ENCODE data around the gene CCDC201.

Gene CCDC201

GRCh38 chr7:45892407-45893035 lies 19.6 kb upstream of the CCDC201 start:
- no peak for DNase-seq

DNA sequence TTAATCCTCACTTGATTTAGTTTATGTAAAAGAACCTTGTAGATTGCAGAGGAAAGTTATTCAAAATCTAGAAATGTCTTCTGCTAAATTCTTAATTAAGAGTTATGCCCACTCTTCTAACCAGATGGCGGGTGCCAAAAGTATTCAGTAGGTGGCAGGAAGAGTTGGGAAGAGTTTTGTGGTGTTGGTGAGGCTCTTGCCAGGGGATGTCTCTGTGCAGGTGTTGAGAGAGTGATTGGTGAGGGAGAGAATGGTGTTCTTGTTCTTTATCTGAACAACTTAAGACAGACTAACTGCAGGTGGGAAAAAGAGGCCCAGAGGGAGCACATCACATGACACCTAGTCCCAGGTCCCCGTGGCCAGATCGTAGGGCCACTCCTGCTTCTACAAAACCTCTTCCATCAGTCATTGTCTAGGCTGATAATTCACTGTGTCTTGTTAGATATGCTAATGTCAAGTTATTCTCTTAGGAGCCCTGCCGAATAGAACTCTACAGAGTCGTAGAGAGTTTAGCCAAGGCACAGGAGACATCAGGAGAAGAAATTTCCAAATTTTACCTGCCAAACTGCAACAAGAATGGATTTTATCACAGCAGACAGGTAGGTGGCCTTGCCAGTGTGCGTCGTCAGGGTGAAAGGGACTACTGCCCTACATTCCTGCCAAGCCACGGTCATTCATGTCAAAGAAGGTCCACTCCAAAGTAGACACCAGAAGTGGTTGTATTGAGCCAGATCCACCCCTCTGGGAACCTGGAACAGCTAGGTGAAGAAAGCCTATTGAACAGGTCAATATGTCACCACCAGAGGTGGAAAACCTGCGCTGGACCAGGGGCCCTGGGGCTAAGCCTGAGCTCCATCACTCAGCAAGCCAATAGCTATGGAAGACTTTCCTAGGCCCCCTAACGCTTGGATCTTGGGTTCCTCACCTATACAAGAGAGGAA lies 18.9 kb upstream of the CCDC201 start:
- no peak for DNase-seq

DNA sequence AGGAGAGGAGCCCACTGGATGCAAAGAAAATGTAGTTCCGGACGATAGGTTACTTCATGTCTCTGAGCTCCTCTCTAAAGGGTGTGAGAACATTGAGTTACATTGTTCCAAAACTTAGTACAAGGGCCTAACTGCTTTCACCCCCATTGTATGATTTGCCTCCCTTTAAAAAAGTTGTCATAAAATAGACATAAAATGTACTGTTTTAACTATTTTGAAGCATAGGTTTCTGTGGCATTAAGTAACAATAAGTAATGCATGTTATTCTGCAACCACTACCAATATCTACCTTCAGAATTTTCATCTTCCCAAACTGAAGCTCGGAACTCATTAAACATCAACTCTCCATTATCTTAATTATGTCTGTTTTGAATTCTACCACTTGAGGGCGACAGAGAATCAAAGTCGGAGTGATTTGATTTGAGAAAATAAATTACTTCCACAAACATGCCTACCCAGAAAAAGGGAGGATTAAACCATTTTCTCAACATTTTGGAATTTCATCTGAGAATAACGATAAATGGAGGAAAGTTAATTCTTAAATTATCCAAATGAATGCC lies 18.1 kb upstream of the CCDC201 start:
- DNase-seq = no peak

GRCh38 chr7:45890125-45890901 lies 17.4 kb upstream of the CCDC201 start:
- no peak for DNase-seq

DNA sequence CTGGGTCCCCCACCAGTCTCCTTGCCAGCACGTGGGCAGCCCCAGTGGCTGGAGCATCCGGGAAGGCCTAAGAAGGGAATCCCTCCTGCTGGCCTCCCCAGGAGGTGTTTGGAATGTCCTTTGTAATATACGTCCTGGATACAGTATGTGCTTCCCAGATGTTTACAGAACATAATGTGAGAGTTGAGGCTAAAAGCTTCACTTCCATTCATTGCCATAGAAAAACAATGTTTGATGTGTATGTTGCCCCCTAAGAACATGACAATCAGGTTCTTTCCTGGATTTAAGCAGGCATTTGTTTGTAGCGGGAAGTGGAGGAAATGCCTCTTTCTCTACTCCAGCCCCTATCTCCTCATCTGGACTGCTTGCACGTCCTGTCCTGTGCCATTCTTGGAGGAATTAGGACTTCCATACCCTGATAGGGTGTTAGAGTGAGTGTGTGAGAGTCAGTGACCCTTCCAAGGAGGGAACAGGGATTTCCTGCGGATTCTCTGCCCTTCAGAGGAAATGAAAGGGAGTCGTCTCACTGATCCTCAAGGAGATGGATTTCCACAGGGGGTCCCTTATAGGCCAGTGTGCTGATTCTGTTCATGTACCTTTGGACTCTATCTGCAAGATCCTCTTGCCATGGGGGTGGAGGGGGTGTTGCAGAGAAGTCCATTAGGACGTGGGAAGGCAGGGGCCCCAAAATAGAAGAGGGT lies 16.6 kb upstream of the CCDC201 start:
- no peak for DNase-seq

DNA sequence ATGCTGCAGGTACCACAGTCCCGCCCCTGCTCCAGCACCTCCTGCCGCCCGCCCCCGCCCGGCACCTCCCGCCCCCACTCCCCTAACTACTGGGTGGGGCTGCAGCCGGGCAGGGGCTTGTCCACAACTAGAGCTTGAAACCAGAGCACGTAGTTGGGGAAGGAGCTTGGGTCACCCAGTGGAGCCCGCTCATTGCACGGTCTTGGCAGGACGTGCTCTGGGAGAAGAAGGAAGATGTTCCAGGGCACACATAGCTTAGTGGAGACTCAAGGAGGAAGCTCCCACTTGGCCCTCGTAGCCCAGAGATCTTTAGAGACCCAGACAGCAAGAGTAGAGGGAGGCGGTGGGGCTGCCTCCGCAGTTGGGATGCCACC lies 16.1 kb upstream of the CCDC201 start:
- DNase-seq = no peak

DNA sequence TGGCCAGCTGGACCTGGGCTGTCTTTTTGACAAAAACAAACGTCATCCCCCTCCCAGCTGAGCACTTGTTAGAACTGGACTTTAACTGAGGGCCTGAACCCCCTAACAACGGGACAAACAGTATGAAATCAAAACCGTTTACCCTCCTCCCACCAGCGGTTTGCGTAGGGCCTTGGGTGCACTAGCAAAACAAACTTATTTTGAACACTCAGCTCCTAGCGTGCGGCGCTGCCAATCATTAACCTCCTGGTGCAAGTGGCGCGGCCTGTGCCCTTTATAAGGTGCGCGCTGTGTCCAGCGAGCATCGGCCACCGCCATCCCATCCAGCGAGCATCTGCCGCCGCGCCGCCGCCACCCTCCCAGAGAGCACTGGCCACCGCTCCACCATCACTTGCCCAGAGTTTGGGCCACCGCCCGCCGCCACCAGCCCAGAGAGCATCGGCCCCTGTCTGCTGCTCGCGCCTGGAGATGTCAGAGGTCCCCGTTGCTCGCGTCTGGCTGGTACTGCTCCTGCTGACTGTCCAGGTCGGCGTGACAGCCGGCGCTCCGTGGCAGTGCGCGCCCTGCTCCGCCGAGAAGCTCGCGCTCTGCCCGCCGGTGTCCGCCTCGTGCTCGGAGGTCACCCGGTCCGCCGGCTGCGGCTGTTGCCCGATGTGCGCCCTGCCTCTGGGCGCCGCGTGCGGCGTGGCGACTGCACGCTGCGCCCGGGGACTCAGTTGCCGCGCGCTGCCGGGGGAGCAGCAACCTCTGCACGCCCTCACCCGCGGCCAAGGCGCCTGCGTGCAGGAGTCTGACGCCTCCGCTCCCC lies 15.5 kb upstream of the CCDC201 start, which contains the start of gene IGFBP1:
IGFBP1 (plus strand) TSS at position 304 of the 808 bp plus-strand sequence; CDS start at position 469, 165 bp downstream.
- DNase-seq = no peak

GRCh38 chr7:45886931-45887667 lies 14.2 kb upstream of the CCDC201 start:
- DNase-seq = no peak

- DNase-seq = no peak
Observed at GRCh38 chr7:45885264-45885882, 12.5 kb upstream of the CCDC201 start.

DNA sequence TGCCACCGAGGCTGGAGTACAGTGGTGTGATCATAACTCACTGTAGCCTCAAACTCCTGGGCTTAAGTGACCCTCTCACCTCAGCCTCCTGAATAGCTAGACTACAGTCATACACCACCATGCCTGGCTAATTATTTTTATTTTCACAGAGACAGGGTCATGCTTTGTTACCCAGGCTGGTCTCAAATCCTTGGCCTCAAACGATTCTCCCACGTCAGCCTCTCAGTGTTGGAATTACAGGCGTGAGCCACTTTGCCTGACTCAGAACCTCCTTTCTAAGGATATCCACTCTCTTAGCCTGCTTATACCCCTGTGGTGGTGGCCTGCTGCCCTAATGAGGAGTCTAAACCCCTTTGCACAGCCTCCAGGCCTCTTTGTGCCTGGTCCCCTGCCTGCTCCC lies 11.3 kb upstream of the CCDC201 start:
- no peak for DNase-seq

- no peak for DNase-seq
Observed at GRCh38 chr7:45882465-45882810, 9.6 kb upstream of the CCDC201 start.

- DNase-seq = no peak
Observed at GRCh38 chr7:45881759-45882464, 9.0 kb upstream of the CCDC201 start.

- DNase-seq = no peak
Observed at GRCh38 chr7:45881280-45881758, 8.4 kb upstream of the CCDC201 start.

DNA sequence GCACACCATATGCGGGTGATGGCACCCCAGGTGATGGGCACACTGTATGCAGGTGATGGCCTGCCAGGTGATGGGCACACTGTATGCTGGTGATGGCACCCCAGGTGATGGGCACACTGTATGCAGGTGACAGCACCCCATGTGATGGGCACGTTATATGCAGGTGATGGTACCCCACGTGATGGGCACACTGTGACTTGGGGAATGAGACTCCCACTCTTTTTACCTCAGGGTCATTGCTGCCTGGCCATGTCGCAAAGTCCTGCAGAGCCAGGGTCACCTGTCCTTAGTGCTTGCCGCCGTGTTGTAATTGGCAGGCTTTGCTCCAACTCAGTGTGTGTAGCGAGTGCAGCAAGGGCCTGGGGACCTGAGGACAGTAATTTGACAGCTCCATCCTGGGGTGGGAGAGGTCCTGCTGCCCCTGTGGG lies 7.6 kb upstream of the CCDC201 start:
- DNase-seq = no peak

DNA sequence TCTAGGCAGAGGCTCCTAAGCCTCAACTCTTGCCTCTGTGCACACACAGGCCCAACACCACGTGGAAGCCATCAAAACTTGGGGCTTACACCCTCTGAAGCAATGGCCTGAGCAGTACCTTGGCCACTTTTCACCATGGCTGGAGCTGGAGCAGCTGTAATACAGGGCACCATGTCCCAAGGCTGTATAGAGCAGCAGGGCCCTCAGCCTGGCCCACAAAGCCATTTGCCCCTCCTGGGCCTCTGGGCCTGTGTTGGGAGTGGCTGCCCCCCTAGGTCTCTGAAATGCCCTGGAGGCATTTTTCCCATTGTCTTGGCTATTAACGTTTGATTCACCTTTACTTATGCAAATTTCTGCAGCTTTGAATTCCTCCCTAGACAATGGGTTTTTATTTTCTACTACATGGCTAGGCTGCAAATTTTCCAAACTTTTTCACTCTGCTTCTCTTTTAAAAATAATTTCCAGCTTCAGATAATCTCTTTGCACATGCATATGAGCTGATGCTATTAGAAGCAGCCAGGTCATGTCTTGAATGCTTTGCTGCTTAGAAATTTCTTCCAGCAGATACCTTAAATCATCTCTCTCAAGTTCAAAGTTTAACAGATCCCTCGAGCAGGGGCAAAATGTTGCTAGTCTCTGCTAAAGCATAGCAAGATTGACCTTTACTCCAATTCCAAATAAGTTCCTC lies 5.7 kb upstream of the CCDC201 start:
- DNase-seq = no peak

DNA sequence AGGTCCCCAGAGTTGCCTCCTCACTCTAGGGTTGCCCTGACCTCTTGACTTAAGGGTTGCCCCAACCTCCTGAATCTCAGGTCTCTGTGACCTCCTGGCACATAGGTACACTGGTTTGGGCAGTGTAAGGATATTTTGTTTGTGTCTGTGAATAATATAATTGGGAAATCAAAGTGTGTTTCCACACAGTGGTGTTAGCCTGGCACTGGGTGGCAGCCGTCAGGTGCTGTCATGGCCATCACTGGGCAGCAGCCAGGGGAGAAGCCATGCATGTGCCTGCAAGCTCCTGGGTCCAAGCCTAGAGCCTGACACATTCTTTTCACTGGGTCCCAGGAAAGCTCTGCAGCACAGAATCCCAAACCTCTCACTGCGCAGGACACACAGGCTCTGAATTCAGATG lies 3.6 kb upstream of the CCDC201 start:
- no peak for DNase-seq

DNA sequence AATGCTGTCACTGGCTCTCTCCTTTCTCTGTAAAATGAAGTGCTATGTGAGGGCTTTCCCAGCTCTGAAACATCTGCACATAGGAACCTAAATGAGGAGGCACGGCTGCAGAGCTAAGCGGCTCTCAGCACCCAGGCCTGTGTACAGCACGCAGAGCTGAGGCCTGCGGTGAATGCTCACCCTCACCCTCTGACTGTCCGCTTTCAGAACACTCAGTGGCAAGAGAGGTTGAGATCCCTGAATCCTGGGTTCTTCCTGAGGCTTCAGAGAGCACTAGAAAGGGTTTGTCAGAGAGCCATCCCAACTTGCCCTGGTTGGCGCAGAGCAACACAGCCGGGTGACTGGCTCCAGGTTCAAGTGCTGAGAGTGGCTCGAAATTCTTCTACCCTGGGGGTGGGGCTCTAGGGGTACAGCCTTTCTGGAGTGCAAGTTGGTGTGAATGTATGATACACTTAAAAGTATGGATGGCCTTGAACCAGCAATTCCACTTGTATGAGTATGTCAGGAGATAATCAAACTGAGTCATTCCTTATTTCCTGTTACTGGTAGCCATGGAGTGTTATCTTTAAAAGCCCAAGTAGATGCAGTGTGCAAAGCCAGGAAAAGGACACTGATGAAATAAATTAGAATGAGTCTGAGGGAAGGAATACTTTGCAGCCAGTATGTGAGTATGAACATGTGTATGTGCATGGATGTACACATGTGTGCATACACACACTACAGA lies 1.7 kb upstream of the CCDC201 start:
- DNase-seq = no peak

GRCh38 chr7:45873355-45873754 lies 473 bp upstream of the CCDC201 start:
- DNase-seq = no peak
